Measurements from ENCODE around the gene ALDH1A2.

The ALDH1A2 gene

GRCh38 chr15:57953874-57954273 is 111.6 kb downstream of the ALDH1A2 start:
- no peaks in the 10 kb centered on the region for H3K4me1 Mint-ChIP-seq
- no peaks in the 10 kb centered on the region for H3K9me3 Mint-ChIP-seq
- H3K27ac Mint-ChIP-seq, result no peak overlapping the region
- no peak overlapping the region for H3K4me3 Mint-ChIP-seq
- peaks cover 11% of the 10 kb centered on the region for H3K27me3 Mint-ChIP-seq
- ATAC-seq, result no peak
- no peaks in the 10 kb centered on the region for H3K36me3 Mint-ChIP-seq

- Mint-ChIP-seq H3K9me3 (no peaks in the 10 kb centered on the region), H3K36me3 (no peaks in the 10 kb centered on the region), H3K27ac (no peak overlapping the region), H3K4me3 (no peak overlapping the region), H3K4me1 (no peaks in the 10 kb centered on the region), H3K27me3 (peaks cover 17% of the 10 kb centered on the region)
- peak; percentile 38 for ATAC-seq
Observed at GRCh38 chr15:57951328-57951932, 114.1 kb downstream of the ALDH1A2 start.

GRCh38 chr15:57950381-57950946 is 115.0 kb downstream of the ALDH1A2 start:
- ATAC-seq, result no peak
- Mint-ChIP-seq H3K27me3 (peaks cover 18% of the 10 kb centered on the region), H3K27ac (no peak overlapping the region), H3K4me1 (no peaks in the 10 kb centered on the region), H3K9me3 (no peaks in the 10 kb centered on the region), H3K4me3 (no peak overlapping the region), H3K36me3 (no peaks in the 10 kb centered on the region)

- Mint-ChIP-seq H3K27ac (no peak overlapping the region), H3K4me1 (no peaks in the 10 kb centered on the region), H3K4me3 (no peak overlapping the region), H3K9me3 (no peaks in the 10 kb centered on the region), H3K27me3 (peaks cover 24% of the 10 kb centered on the region), H3K36me3 (no peaks in the 10 kb centered on the region)
- ATAC-seq, result no peak
Observed at GRCh38 chr15:57949374-57949943, 116.1 kb downstream of the ALDH1A2 start.

- Mint-ChIP-seq H3K4me1 (no peaks in the 10 kb centered on the region), H3K4me3 (no peak overlapping the region), H3K27ac (no peak overlapping the region), H3K36me3 (no peaks in the 10 kb centered on the region), H3K27me3 (peaks cover 24% of the 10 kb centered on the region), H3K9me3 (no peaks in the 10 kb centered on the region)
- no peak for ATAC-seq
Observed at GRCh38 chr15:57948351-57949289, 116.9 kb downstream of the ALDH1A2 start.

- Mint-ChIP-seq H3K4me3 (no peak overlapping the region), H3K27ac (no peak overlapping the region), H3K27me3 (peaks cover 24% of the 10 kb centered on the region), H3K36me3 (no peaks in the 10 kb centered on the region), H3K4me1 (no peaks in the 10 kb centered on the region), H3K9me3 (no peaks in the 10 kb centered on the region)
- ATAC-seq, result no peak
Observed at GRCh38 chr15:57947781-57948180, 117.7 kb downstream of the ALDH1A2 start.

GRCh38 chr15:57947282-57947681 is 118.2 kb downstream of the ALDH1A2 start:
- no peak for ATAC-seq
- Mint-ChIP-seq H3K27ac (no peak overlapping the region), H3K27me3 (peaks cover 27% of the 10 kb centered on the region), H3K36me3 (no peaks in the 10 kb centered on the region), H3K9me3 (no peaks in the 10 kb centered on the region), H3K4me1 (no peaks in the 10 kb centered on the region), H3K4me3 (no peak overlapping the region)

- H3K27ac Mint-ChIP-seq, result no peak overlapping the region
- peaks cover 34% of the 10 kb centered on the region for H3K27me3 Mint-ChIP-seq
- ATAC-seq, result no peak
- H3K9me3 Mint-ChIP-seq, result no peaks in the 10 kb centered on the region
- no peak overlapping the region for H3K4me3 Mint-ChIP-seq
- no peaks in the 10 kb centered on the region for H3K4me1 Mint-ChIP-seq
- no peaks in the 10 kb centered on the region for H3K36me3 Mint-ChIP-seq
Observed at GRCh38 chr15:57946491-57947048, 118.9 kb downstream of the ALDH1A2 start.

GRCh38 chr15:57945616-57946015 is 119.9 kb downstream of the ALDH1A2 start:
- no peaks in the 10 kb centered on the region for H3K36me3 Mint-ChIP-seq
- H3K27ac Mint-ChIP-seq, result no peak overlapping the region
- ATAC-seq, result no peak
- no peaks in the 10 kb centered on the region for H3K4me1 Mint-ChIP-seq
- H3K4me3 Mint-ChIP-seq, result no peak overlapping the region
- H3K27me3 Mint-ChIP-seq, result peaks cover 44% of the 10 kb centered on the region
- H3K9me3 Mint-ChIP-seq, result no peaks in the 10 kb centered on the region

- no peak overlapping the region for H3K27ac Mint-ChIP-seq
- no peaks in the 10 kb centered on the region for H3K9me3 Mint-ChIP-seq
- H3K4me1 Mint-ChIP-seq, result no peaks in the 10 kb centered on the region
- H3K36me3 Mint-ChIP-seq, result no peaks in the 10 kb centered on the region
- no peak for ATAC-seq
- no peak overlapping the region for H3K4me3 Mint-ChIP-seq
- peaks cover 59% of the 10 kb centered on the region for H3K27me3 Mint-ChIP-seq
Observed at GRCh38 chr15:57943754-57944420, 121.6 kb downstream of the ALDH1A2 start.

GRCh38 chr15:57943171-57943570 is 122.3 kb downstream of the ALDH1A2 start:
- no peaks in the 10 kb centered on the region for H3K4me1 Mint-ChIP-seq
- ATAC-seq, result no peak
- no peak overlapping the region for H3K4me3 Mint-ChIP-seq
- no peaks in the 10 kb centered on the region for H3K36me3 Mint-ChIP-seq
- H3K27me3 Mint-ChIP-seq, result peaks cover 59% of the 10 kb centered on the region
- no peak overlapping the region for H3K27ac Mint-ChIP-seq
- H3K9me3 Mint-ChIP-seq, result peaks cover under 1% of the 10 kb centered on the region

GRCh38 chr15:57941816-57942215 is 123.7 kb downstream of the ALDH1A2 start:
- H3K4me1 Mint-ChIP-seq, result no peaks in the 10 kb centered on the region
- peaks cover 57% of the 10 kb centered on the region for H3K27me3 Mint-ChIP-seq
- H3K36me3 Mint-ChIP-seq, result no peaks in the 10 kb centered on the region
- no peak overlapping the region for H3K4me3 Mint-ChIP-seq
- no peak for ATAC-seq
- H3K9me3 Mint-ChIP-seq, result peaks cover 4% of the 10 kb centered on the region
- H3K27ac Mint-ChIP-seq, result no peak overlapping the region

- peaks cover 11% of the 10 kb centered on the region for H3K9me3 Mint-ChIP-seq
- no peak for ATAC-seq
- H3K27ac Mint-ChIP-seq, result no peak overlapping the region
- no peak overlapping the region for H3K4me3 Mint-ChIP-seq
- H3K27me3 Mint-ChIP-seq, result peaks cover 14% of the 10 kb centered on the region
- H3K36me3 Mint-ChIP-seq, result no peaks in the 10 kb centered on the region
- H3K4me1 Mint-ChIP-seq, result no peaks in the 10 kb centered on the region
Observed at GRCh38 chr15:57932348-57932747, 133.2 kb downstream of the ALDH1A2 start.

GRCh38 chr15:57931570-57931969 is 133.9 kb downstream of the ALDH1A2 start:
- H3K9me3 Mint-ChIP-seq, result peaks cover 11% of the 10 kb centered on the region
- H3K27me3 Mint-ChIP-seq, result peaks cover 14% of the 10 kb centered on the region
- H3K4me1 Mint-ChIP-seq, result no peaks in the 10 kb centered on the region
- no peak for ATAC-seq
- H3K27ac Mint-ChIP-seq, result no peak overlapping the region
- H3K36me3 Mint-ChIP-seq, result no peaks in the 10 kb centered on the region
- H3K4me3 Mint-ChIP-seq, result no peak overlapping the region

Data from stimulated activated memory B cell treated with anti-CD40 and anti-IgM and Interleukin-4, amounts not matched to agents 10 μg/mL and 1 μg/mL and 100 μg/mL, for 72 hours (primary cell).